Measurements from ENCODE around the gene RBM20. TPM values are rescaled to one million over a fixed set of nuclear protein-coding genes. Genes with fewer than 3 reads are reported as not detected.

Gene RBM20
- total RNA-seq, 1 donor from 2014 or later: 0.32 TPM

GRCh38 chr10:110679486-110680272 is 35.5 kb downstream of the RBM20 start:
- no peaks in the 10 kb centered on the region for H3K36me3 Mint-ChIP-seq

GRCh38 chr10:110680273-110681020 is 36.3 kb downstream of the RBM20 start:
- Histone ChIP-seq H3K27me3 (peaks cover 5% of the 10 kb centered on the region), H3K4me3 (no peak overlapping the region), H3K27ac (no peak overlapping the region), H2AFZ (replicated peaks) (no peak overlapping the region), H3K4me1 (no peaks in the 10 kb centered on the region), H4K20me1 (ENCODE audit: low read depth) (no peaks in the 10 kb centered on the region), H3K9me3 (ENCODE audit: low read depth) (no peaks in the 10 kb centered on the region), H3F3A (ENCODE audit: low read depth) (no peaks in the 10 kb centered on the region), H3K4me2 (no peak overlapping the region), H3K36me3 (no peaks in the 10 kb centered on the region), H3K9ac (no peak overlapping the region), H3K79me2 (ENCODE audit: low read depth) (no peaks in the 10 kb centered on the region)
- Mint-ChIP-seq H3K4me1 (peaks cover 2% of the 10 kb centered on the region), H3K36me3 (no peaks in the 10 kb centered on the region), H3K9me3 (no peaks in the 10 kb centered on the region), H3K27ac (no peak overlapping the region), H3K27me3 (ENCODE audit: insufficient read depth, low read depth) (peaks cover 2% of the 10 kb centered on the region), H3K4me3 (no peak overlapping the region)
- no peak for DNase-seq (ENCODE audit: low spot score)
- TF ChIP-seq EZH2phosphoT487 (IDR thresholded peaks at IDR 0.05) (no peak), CTCF (IDR thresholded peaks at IDR 0.05) (no peak), EZH2 (IDR thresholded peaks at IDR 0.05) (no peak)

More at GRCh38 chr10:110679486-110680272, 35.5 kb downstream of the RBM20 start:
- peaks cover 13% of the 10 kb centered on the region for H3K27me3 ChIP-seq
- TF ChIP-seq CTCF (IDR thresholded peaks at IDR 0.05): no peak
- TF ChIP-seq EZH2 (IDR thresholded peaks at IDR 0.05): no peak
- no peak for TF ChIP-seq EZH2phosphoT487 (IDR thresholded peaks at IDR 0.05)
- peaks cover 1% of the 10 kb centered on the region for H3K27me3 Mint-ChIP-seq (ENCODE audit: insufficient read depth, low read depth)
- H3K4me1 ChIP-seq: no peaks in the 10 kb centered on the region
- H3K4me3 ChIP-seq: no peak overlapping the region
- no peak overlapping the region for H3K4me3 Mint-ChIP-seq
- H4K20me1 ChIP-seq (ENCODE audit: low read depth): no peaks in the 10 kb centered on the region
- H3K36me3 ChIP-seq: no peaks in the 10 kb centered on the region
- H3K79me2 ChIP-seq (ENCODE audit: low read depth): no peaks in the 10 kb centered on the region
- no peaks in the 10 kb centered on the region for H3K9me3 Mint-ChIP-seq
- DNase-seq (ENCODE audit: low spot score): no peak
- no peaks in the 10 kb centered on the region for H3F3A ChIP-seq (ENCODE audit: low read depth)
- H3K9ac ChIP-seq: no peak overlapping the region
- H2AFZ ChIP-seq (replicated peaks): no peak overlapping the region
- peaks cover 2% of the 10 kb centered on the region for H3K4me1 Mint-ChIP-seq
- no peak overlapping the region for H3K4me2 ChIP-seq
- H3K9me3 ChIP-seq (ENCODE audit: low read depth): no peaks in the 10 kb centered on the region
- no peak overlapping the region for H3K27ac ChIP-seq
- no peak overlapping the region for H3K27ac Mint-ChIP-seq

GRCh38 chr10:110681023-110681681 is 37.0 kb downstream of the RBM20 start:
- Mint-ChIP-seq H3K4me3 (no peak overlapping the region), H3K4me1 (peaks cover 2% of the 10 kb centered on the region), H3K36me3 (no peaks in the 10 kb centered on the region), H3K9me3 (no peaks in the 10 kb centered on the region), H3K27ac (no peak overlapping the region), H3K27me3 (ENCODE audit: insufficient read depth, low read depth) (peaks cover 2% of the 10 kb centered on the region)
- TF ChIP-seq CTCF (IDR thresholded peaks at IDR 0.05) (peak; percentile 77), EZH2 (IDR thresholded peaks at IDR 0.05) (no peak), EZH2phosphoT487 (IDR thresholded peaks at IDR 0.05) (no peak)
- Histone ChIP-seq H3K4me3 (no peak overlapping the region), H3K79me2 (ENCODE audit: low read depth) (no peaks in the 10 kb centered on the region), H3K4me2 (no peak overlapping the region), H3F3A (ENCODE audit: low read depth) (no peaks in the 10 kb centered on the region), H3K9me3 (ENCODE audit: low read depth) (no peaks in the 10 kb centered on the region), H3K27ac (no peak overlapping the region), H2AFZ (replicated peaks) (no peak overlapping the region), H3K4me1 (no peaks in the 10 kb centered on the region), H4K20me1 (ENCODE audit: low read depth) (no peaks in the 10 kb centered on the region), H3K9ac (no peak overlapping the region), H3K36me3 (no peaks in the 10 kb centered on the region), H3K27me3 (no peaks in the 10 kb centered on the region)
- peak; percentile 82 for DNase-seq (ENCODE audit: low spot score)

Data from neural progenitor cell (in vitro differentiated cells).